CD4-positive, alpha-beta T cell treated with Interleukin-15 for 4 hours (primary cell): ENCODE results near the gene USO1.
"Not testable (repeated sequence)": the region's sequence is repeated elsewhere in the genome, so short reads cannot be mapped to it uniquely, and the experiment has no call there.

ENCODE experiments used
- DNase-seq: peaks from one replicate; pipeline ENCODE4 v3.0.0-alpha.2; 2020; ENCODE audit warnings: low spot score

USO1 gene

GRCh38 chr4:75714704-75715103 lies 9.7 kb upstream of the USO1 start:
- DNase-seq = no peak

- no peak for DNase-seq
Observed at GRCh38 chr4:75715105-75715799, 9.1 kb upstream of the USO1 start.

- not testable (repeated sequence) for DNase-seq
Observed at GRCh38 chr4:75716054-75716453, 8.3 kb upstream of the USO1 start.

- no peak for DNase-seq
Observed at GRCh38 chr4:75717408-75717807, 7.0 kb upstream of the USO1 start.

- no peak for DNase-seq
Observed at GRCh38 chr4:75718529-75718928, 5.8 kb upstream of the USO1 start.

- DNase-seq = no peak
Observed at GRCh38 chr4:75722417-75722816, 2.0 kb upstream of the USO1 start.

- no peak for DNase-seq
Observed at GRCh38 chr4:75723163-75724065, 963 bp upstream of the USO1 start.

GRCh38 chr4:75724867-75725724 lies 719 bp downstream of the USO1 start:
- peak; percentile 36 for DNase-seq

- DNase-seq = not testable (repeated sequence)
Observed at GRCh38 chr4:75725942-75726538, 1.7 kb downstream of the USO1 start.

GRCh38 chr4:75726577-75726976 lies 2.2 kb downstream of the USO1 start:
- no peak for DNase-seq

- no peak for DNase-seq
Observed at GRCh38 chr4:75727073-75727472, 2.7 kb downstream of the USO1 start.

GRCh38 chr4:75729836-75730235 lies 5.5 kb downstream of the USO1 start:
- no peak for DNase-seq

- DNase-seq = no peak
Observed at GRCh38 chr4:75733369-75733768, 9.0 kb downstream of the USO1 start.

GRCh38 chr4:75735525-75735924 lies 11.1 kb downstream of the USO1 start:
- no peak for DNase-seq

GRCh38 chr4:75736862-75737261 lies 12.5 kb downstream of the USO1 start:
- DNase-seq = no peak

- no peak for DNase-seq
Observed at GRCh38 chr4:75737398-75737797, 13.0 kb downstream of the USO1 start.

GRCh38 chr4:75741027-75741426 lies 16.6 kb downstream of the USO1 start:
- DNase-seq = no peak

GRCh38 chr4:75742451-75742850 lies 18.1 kb downstream of the USO1 start:
- DNase-seq = no peak

GRCh38 chr4:75745161-75745560 lies 20.8 kb downstream of the USO1 start:
- no peak for DNase-seq

GRCh38 chr4:75745721-75746199 lies 21.4 kb downstream of the USO1 start:
- DNase-seq = no peak

- no peak for DNase-seq
Observed at GRCh38 chr4:75752637-75753036, 28.3 kb downstream of the USO1 start.

GRCh38 chr4:75769036-75769435 lies 44.7 kb downstream of the USO1 start:
- DNase-seq = no peak
